Astrocyte (in vitro differentiated cells and primary cell): Measurements from ENCODE around the gene DPP4. TPM values are rescaled to one million over a fixed set of nuclear protein-coding genes. Genes with fewer than 3 reads are reported as not detected.
A peak's percentile ranks its signal among the peaks of the same experiment; 100 is the strongest.

Experiments
- DNase-seq: peaks from one replicate; pipeline ENCODE4 v3.0.0-alpha.2; 2010; ENCODE audit warnings: low read depth
- FAIRE-seq: peaks from 2 replicates; lab custom pipeline; 2011; peaks lifted over from hg19 to GRCh38; lab: Jason Lieb, UNC
- H2AFZ ChIP-seq: 2 replicates; pipeline ENCODE4 v1.6.0; 2012; ENCODE audit warnings: low read depth, low read length, inconsistent platforms
- H3K27ac ChIP-seq: 2 replicates; pipeline ENCODE4 v1.5.1; 2011; ENCODE audit warnings: low read depth, low read length, inconsistent platforms
- H3K27me3 ChIP-seq: 2 replicates; pipeline ENCODE4 v1.6.0; 2011; ENCODE audit warnings: low read length, inconsistent platforms; ENCODE audit not compliant: insufficient read depth
- H3K36me3 ChIP-seq: 2 replicates; pipeline ENCODE4 v1.5.1; 2011; ENCODE audit warnings: low read length, inconsistent platforms; ENCODE audit not compliant: insufficient read depth
- H3K4me1 ChIP-seq: 2 replicates; pipeline ENCODE4 v1.5.1; 2011; ENCODE audit warnings: low read length, inconsistent platforms; ENCODE audit not compliant: insufficient read depth
- H3K4me2 ChIP-seq: 2 replicates; pipeline ENCODE4 v1.6.0; 2012; ENCODE audit warnings: low read length, inconsistent platforms
- H3K4me3 ChIP-seq: 2 replicates; pipeline ENCODE4 v1.5.1; 2011; ENCODE audit warnings: low read depth, mild to moderate bottlenecking, low read length, inconsistent platforms; ENCODE audit not compliant: insufficient read depth
- H3K79me2 ChIP-seq: 2 replicates; pipeline ENCODE4 v1.6.0; 2012; ENCODE audit warnings: mild to moderate bottlenecking, low read length, inconsistent platforms; ENCODE audit not compliant: insufficient read depth
- H3K9ac ChIP-seq: 2 replicates; pipeline ENCODE4 v1.6.0; 2012; ENCODE audit warnings: mild to moderate bottlenecking, low read length, inconsistent platforms
- H3K9me3 ChIP-seq: 2 replicates; pipeline ENCODE4 v1.5.1; 2012; ENCODE audit warnings: low read depth, mild to moderate bottlenecking, low read length, inconsistent platforms; ENCODE audit not compliant: insufficient read depth
- H4K20me1 ChIP-seq: 2 replicates; pipeline ENCODE4 v1.6.0; 2012; ENCODE audit warnings: low read length, inconsistent platforms; ENCODE audit not compliant: insufficient read depth
- H3K27ac Mint-ChIP-seq: one replicate; pipeline ENCODE4 v1.8.0; 2021; ENCODE audit warnings: mild to moderate bottlenecking, mixed read lengths; ENCODE audit not compliant: unreplicated experiment
- H3K27me3 Mint-ChIP-seq: one replicate; pipeline ENCODE4 v1.8.0; 2021; ENCODE audit warnings: low read depth, mixed read lengths; ENCODE audit not compliant: unreplicated experiment
- H3K36me3 Mint-ChIP-seq: one replicate; pipeline ENCODE4 v1.8.0; 2021; ENCODE audit warnings: low read depth, mixed read lengths; ENCODE audit not compliant: unreplicated experiment
- H3K4me1 Mint-ChIP-seq: one replicate; pipeline ENCODE4 v1.8.0; 2021; ENCODE audit warnings: low read depth, mixed read lengths; ENCODE audit not compliant: unreplicated experiment
- H3K4me3 Mint-ChIP-seq: one replicate; pipeline ENCODE4 v1.8.0; 2021; ENCODE audit warnings: mild to moderate bottlenecking, moderate library complexity, mixed read lengths; ENCODE audit not compliant: unreplicated experiment
- H3K9me3 Mint-ChIP-seq: one replicate; pipeline ENCODE4 v1.8.0; 2021; ENCODE audit warnings: mild to moderate bottlenecking, mixed read lengths; ENCODE audit not compliant: unreplicated experiment
- EZH2 ChIP-seq: IDR thresholded peaks from 2 replicates; pipeline ENCODE4 v1.6.1; 2012; ENCODE audit warnings: mild to moderate bottlenecking, low read length, inconsistent platforms; ENCODE audit not compliant: insufficient read depth
- total RNA-seq: library from RNA; stranded (reverse); gene quantifications from 2 replicates; pipeline ENCODE4 v1.2.1, GENCODE V29; 2021
- TF ChIP-seq, protein P1 (sequence below): IDR thresholded peaks from 2 replicates; pipeline ENCODE4 v1.5.1; 2011; ENCODE audit warnings: low read depth, mild to moderate bottlenecking, inconsistent platforms, low read length, moderate library complexity; ENCODE audit not compliant: insufficient read depth

Gene DPP4
- total RNA-seq, 1 donor from 2014 or later = 5.3 TPM

DNA sequence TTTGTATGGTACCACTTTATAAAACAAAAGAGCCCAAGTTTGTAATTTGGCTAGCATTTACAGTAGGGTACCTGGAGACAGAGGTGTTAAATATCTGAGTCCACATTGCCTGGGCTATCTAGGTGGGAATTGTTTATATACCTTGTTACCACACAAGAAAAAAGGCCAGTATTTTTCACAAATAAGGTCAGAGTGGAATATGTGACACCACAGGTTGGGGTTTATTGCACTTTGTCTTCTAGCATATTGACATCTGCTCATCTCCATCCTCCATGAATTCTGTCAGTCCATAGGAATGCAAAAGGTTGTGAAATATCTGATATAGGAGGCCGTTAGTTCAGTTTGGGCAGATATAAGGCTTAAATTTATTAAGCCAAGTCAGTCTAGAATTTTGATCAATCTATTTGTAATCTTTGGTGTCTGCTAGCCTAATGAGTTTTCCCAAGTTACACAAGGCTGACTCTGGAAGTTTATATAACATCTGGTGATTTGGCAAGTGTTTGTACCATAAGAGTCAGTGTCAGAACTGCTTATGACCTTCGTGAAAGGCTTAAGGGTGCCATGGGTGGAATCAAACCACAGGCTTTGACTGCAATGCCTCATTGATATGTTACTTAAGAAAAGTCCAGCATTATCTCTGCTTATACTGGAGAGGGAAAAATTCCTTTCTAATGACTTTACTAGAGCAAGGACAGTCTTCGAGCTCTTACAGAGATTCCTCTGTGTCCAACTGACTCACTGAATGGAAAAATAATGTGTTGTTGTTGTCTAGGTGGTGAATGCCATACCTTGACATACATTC, 11.3 kb upstream of the DPP4 start:
- FAIRE-seq = peak; percentile 85

DNA sequence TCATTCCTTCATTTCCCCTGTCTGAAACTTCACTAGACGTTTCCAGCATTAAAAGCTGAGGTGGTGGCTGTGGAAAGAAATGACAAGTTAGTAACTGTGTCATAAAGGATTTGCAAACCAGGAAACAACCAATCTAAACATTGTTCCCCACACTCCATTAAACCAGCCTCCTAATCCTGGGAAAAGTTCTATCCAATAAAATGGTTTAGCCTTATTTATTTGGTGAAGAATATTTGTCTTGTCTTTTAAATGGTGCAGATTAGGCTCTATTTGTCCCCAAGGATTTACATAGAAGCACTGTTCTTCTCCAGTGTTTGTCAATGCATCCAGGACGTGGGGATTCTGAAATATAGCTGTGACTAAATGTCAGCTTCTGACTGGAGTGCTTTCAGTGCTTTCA, 10.5 kb upstream of the DPP4 start:
- H3K36me3 Mint-ChIP-seq = no peaks in the 10 kb centered on the region
- H3K4me1 ChIP-seq = peaks cover 27% of the 10 kb centered on the region
- no peak overlapping the region for H3K4me2 ChIP-seq
- no peaks in the 10 kb centered on the region for H4K20me1 ChIP-seq
- no peaks in the 10 kb centered on the region for H3K36me3 ChIP-seq
- H3K9me3 ChIP-seq = no peaks in the 10 kb centered on the region
- H3K79me2 ChIP-seq = no peaks in the 10 kb centered on the region
- no peaks in the 10 kb centered on the region for H3K27me3 Mint-ChIP-seq
- no peak for DNase-seq
- no peak overlapping the region for H3K9ac ChIP-seq
- no peak overlapping the region for H3K27ac ChIP-seq
- TF ChIP-seq, protein P1, sequence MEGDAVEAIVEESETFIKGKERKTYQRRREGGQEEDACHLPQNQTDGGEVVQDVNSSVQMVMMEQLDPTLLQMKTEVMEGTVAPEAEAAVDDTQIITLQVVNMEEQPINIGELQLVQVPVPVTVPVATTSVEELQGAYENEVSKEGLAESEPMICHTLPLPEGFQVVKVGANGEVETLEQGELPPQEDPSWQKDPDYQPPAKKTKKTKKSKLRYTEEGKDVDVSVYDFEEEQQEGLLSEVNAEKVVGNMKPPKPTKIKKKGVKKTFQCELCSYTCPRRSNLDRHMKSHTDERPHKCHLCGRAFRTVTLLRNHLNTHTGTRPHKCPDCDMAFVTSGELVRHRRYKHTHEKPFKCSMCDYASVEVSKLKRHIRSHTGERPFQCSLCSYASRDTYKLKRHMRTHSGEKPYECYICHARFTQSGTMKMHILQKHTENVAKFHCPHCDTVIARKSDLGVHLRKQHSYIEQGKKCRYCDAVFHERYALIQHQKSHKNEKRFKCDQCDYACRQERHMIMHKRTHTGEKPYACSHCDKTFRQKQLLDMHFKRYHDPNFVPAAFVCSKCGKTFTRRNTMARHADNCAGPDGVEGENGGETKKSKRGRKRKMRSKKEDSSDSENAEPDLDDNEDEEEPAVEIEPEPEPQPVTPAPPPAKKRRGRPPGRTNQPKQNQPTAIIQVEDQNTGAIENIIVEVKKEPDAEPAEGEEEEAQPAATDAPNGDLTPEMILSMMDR = no peak
- no peak for TF ChIP-seq EZH2
- no peak overlapping the region for H2AFZ ChIP-seq
- peaks cover 27% of the 10 kb centered on the region for H3K4me1 Mint-ChIP-seq
- no peak overlapping the region for H3K4me3 Mint-ChIP-seq
- H3K27me3 ChIP-seq = no peaks in the 10 kb centered on the region
- peaks cover 5% of the 10 kb centered on the region for H3K9me3 Mint-ChIP-seq
- H3K4me3 ChIP-seq = no peak overlapping the region
- FAIRE-seq = no peak
- no peak overlapping the region for H3K27ac Mint-ChIP-seq

More for the DNA sequence above, 11.3 kb upstream of the DPP4 start:
- H3K9ac ChIP-seq = no peak overlapping the region
- peak; percentile 97 for DNase-seq
- Mint-ChIP-seq H3K27ac (peak overlapping the region; percentile 89), H3K9me3 (no peaks in the 10 kb centered on the region), H3K36me3 (no peaks in the 10 kb centered on the region), H3K4me1 (peaks cover 29% of the 10 kb centered on the region), H3K27me3 (no peaks in the 10 kb centered on the region), H3K4me3 (no peak overlapping the region)
- H4K20me1 ChIP-seq = no peaks in the 10 kb centered on the region
- no peak overlapping the region for H3K4me3 ChIP-seq
- H3K9me3 ChIP-seq = no peaks in the 10 kb centered on the region
- no peaks in the 10 kb centered on the region for H3K79me2 ChIP-seq
- H3K27ac ChIP-seq = peak overlapping the region; percentile 42
- no peaks in the 10 kb centered on the region for H3K36me3 ChIP-seq
- H2AFZ ChIP-seq = no peak overlapping the region
- peaks cover 29% of the 10 kb centered on the region for H3K4me1 ChIP-seq
- H3K27me3 ChIP-seq = no peaks in the 10 kb centered on the region
- peak overlapping the region; percentile 18 for H3K4me2 ChIP-seq
- TF ChIP-seq, protein P1 = no peak
- no peak for TF ChIP-seq EZH2

DNA sequence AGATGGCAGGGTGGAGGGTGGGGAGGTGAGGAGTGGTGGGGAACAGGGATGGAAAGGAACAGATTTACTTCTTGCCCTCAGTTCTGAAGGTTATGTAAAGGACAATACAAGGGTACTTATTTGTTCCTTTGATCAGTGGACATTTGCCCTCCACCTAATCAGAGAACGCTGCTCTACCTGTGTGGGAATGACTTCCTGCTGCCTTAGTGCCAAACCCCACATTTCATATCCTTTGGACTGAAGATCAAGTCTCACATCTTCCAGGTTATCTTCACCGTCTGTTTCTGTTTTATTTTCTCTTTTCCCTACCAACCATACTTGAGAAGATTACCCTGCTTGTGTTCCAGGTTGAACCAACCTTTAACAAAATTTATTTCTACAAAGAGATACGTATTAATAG, 8.7 kb upstream of the DPP4 start:
- no peak overlapping the region for H2AFZ ChIP-seq
- H4K20me1 ChIP-seq = no peaks in the 10 kb centered on the region
- FAIRE-seq = no peak
- no peak for DNase-seq
- Mint-ChIP-seq H3K36me3 (peaks cover 4% of the 10 kb centered on the region), H3K4me3 (no peak overlapping the region), H3K9me3 (peaks cover 20% of the 10 kb centered on the region), H3K27me3 (no peaks in the 10 kb centered on the region), H3K4me1 (peaks cover 27% of the 10 kb centered on the region), H3K27ac (no peak overlapping the region)
- H3K9me3 ChIP-seq = no peaks in the 10 kb centered on the region
- no peak overlapping the region for H3K27ac ChIP-seq
- H3K9ac ChIP-seq = no peak overlapping the region
- no peaks in the 10 kb centered on the region for H3K27me3 ChIP-seq
- no peaks in the 10 kb centered on the region for H3K79me2 ChIP-seq
- H3K36me3 ChIP-seq = no peaks in the 10 kb centered on the region
- H3K4me2 ChIP-seq = no peak overlapping the region
- no peak for TF ChIP-seq EZH2
- TF ChIP-seq, protein P1 = no peak
- H3K4me1 ChIP-seq = peaks cover 27% of the 10 kb centered on the region
- no peak overlapping the region for H3K4me3 ChIP-seq
